HG02884 (cell line): ENCODE results near the gene POMT1.

Experiments used
- ATAC-seq: cut with Tn5 transposase; IDR thresholded peaks from one replicate; pipeline ENCODE4 v1.9.1; 2021; ENCODE audit warnings: mild to moderate bottlenecking, moderate library complexity; ENCODE audit not compliant: unreplicated experiment

Gene POMT1

GRCh38 chr9:131476777-131477345 is 25.9 kb upstream of the POMT1 start:
- ATAC-seq, result no peak

DNA sequence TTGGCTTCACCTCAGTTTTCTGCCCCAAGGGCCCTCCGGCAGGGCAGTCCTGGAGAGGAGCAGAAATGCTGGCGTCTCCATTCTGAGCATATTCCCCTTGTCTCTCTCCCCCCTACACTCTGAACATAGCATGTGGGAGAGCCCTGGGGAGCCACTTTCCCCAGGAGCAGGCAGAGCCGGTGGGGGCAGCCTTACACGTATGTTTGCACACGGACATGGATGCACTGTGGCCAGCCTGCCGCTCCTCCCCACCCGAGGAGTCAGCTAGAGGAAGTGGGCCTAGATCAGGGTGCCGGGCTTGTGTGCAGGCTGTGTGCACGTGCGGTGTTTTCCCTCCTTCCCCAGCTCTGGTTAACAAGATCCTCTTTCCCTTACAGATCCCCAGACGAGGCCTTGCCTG is 25.4 kb upstream of the POMT1 start:
- ATAC-seq, result no peak

- no peak for ATAC-seq
Observed at GRCh38 chr9:131477816-131478419, 24.8 kb upstream of the POMT1 start.

DNA sequence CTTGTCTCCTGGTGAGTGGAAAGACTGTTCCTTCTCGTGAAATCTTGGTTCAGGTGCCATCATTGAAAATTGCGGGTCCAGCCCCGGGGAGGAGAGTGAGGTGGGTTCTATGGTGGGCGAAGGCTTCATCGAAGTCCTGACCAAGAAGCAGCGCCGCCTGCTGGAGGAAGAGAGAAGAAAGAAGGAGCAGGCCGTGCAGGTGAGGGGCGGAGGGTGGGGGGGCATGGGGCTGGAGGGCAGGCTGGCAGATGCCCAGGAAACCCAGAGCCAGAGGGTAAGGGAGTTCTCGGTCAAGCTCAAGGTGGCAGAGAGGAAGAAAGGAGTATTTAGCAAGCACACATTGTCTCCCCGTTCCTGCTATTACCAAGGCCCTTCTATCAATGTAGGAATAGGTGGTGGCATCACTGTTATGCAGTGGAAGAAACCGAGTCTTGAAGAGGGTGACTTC is 24.3 kb upstream of the POMT1 start:
- no peak for ATAC-seq

GRCh38 chr9:131478911-131479310 is 23.8 kb upstream of the POMT1 start:
- no peak for ATAC-seq

DNA sequence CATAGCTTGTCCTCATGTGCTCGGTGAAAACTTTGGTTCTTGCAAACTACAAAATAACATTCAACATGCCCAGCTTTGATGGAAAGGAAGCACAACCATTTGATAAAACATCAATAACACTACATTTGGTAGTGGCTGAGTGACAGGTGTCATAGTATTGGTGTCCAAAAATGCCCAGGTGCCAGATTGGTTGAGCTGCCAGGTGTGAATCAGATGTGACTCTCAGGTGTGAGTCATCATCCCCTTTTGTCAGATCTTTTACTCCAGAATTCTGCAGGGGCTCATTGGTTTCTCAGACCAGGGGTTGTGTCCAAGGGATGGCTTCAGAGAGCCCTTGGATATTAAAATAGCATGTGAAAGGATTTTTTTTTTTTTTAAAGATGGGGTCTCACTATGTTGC is 22.5 kb upstream of the POMT1 start:
- no peak for ATAC-seq

DNA sequence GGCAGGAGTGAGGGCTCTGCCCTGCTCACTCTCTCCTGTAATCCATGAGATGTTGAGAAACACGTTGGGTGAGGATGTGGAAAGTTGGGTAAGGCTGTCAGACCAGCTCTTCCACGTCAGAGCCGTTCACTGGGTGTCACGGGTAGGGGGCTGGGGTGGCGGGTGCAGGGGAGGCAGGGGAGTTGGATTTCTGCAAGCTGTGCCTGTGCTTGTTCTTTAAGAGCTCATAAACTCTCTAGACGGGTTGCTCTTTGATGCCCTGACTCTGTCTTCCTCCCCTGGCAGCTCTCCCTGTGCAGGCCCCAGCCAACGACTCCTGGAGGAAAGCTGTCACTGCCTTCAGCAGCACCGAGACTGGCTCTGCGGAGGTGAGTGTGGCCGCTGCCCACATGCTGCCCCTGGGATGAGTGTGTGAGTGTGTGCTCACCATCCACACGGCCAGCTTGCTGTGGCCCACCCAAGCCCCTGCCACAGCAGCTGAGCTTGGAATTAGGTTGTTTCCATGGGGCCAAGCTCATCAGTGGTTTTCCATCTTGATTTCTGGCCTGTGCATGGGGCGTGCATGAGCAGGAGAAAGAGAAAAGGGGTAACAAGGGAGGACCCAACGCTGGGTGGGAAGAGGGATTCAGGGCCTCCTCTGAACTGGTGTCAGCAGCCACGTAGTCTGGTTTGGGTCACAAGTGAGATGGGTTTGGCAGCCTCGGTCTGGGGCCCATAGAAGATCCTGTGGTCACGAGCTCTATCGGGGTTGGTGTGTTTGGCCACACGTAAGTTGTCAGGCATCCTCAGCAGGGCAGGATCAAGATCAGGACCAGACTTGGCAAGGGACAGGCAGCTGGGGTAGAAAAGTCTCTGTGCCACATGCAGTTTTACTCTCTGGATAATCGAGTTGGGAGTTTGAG is 21.0 kb upstream of the POMT1 start:
- ATAC-seq, result no peak

GRCh38 chr9:131482343-131483006 is 20.2 kb upstream of the POMT1 start:
- no peak for ATAC-seq

GRCh38 chr9:131483319-131484050 is 19.2 kb upstream of the POMT1 start:
- ATAC-seq, result no peak

DNA sequence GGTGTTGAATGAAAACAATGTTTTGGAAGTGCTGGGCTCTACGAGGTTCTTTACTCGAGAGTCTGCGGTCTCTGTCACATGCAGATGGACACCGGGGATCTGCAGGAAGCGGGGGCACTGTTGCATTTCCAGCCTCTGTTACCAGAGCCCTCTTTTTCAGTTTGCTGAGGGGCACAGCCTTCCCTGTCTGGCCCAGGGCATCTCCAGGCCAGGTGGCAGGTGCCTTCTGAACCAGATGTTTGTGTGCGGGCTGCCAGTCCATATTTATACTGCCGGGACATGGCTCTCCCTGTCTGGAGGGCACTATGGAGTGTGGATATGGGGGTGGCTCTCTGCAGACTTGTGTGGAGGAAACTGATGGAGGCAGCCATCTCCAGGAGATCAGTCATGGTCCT is 18.7 kb upstream of the POMT1 start:
- no peak for ATAC-seq

GRCh38 chr9:131484560-131485185 is 18.0 kb upstream of the POMT1 start:
- ATAC-seq, result no peak

DNA sequence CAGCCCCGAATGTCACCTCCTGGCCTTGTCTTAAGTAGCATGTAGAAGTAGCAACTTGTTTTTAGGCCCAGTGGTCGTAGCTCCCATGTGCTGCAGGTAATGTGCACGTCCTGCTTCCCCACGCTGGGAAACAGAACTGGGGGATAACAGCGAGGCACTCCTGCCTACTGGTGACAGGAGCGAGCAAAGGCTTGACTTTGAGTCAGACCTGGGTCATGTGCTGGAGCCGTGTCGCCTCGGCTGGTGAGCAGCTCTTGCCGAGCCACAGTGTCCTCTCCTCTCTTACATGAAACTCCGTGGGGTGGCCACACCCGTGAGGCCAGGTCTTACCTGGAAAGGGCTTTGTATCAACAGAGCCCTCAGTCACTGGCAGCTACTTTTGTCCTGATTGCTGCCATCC is 17.5 kb upstream of the POMT1 start:
- ATAC-seq, result no peak

- no peak for ATAC-seq
Observed at GRCh38 chr9:131485728-131486422, 16.8 kb upstream of the POMT1 start.

DNA sequence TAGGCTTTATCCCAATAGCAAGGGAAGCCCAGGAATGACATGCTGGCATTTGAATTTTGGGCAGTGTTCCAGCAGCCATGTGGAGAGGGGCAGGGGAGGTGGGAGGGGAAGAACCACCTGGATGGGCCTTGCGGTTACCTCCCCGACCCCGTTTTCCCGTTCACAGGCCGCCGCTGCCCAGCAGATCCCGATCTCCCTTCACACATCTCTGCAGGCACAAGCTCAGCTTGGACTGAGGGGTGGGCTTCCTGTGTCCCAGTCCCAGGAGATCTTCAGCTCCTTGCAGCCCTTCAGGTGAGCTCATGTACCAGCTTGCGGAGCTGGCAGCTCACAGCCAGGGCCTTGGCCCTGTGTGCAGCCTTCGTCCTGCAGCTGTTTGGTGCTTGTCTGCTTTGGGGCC is 15.7 kb upstream of the POMT1 start:
- no peak for ATAC-seq

- no peak for ATAC-seq
Observed at GRCh38 chr9:131487621-131488031, 15.1 kb upstream of the POMT1 start.

DNA sequence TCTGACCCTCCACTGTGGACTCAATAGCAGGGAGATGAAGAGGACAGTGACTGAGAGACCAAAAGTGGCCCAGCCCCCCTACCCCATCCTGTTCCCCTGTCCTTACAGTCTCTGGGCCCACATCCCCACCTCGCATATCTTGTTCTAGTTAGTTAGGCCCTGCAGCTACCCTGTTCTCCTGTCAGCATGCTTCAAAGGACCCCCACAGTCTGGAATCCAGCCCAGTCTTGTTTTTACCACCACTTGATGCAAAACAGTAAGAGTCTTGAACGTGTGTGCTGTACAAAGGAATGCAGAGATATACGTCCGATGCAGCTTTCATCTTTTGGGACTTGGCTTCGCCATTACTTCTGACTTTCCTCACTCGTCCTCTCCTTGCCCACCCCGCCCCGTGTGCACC is 12.2 kb upstream of the POMT1 start:
- no peak for ATAC-seq

GRCh38 chr9:131491001-131491710 is 11.6 kb upstream of the POMT1 start:
- no peak for ATAC-seq

- no peak for ATAC-seq
Observed at GRCh38 chr9:131492070-131492469, 10.6 kb upstream of the POMT1 start.

- no peak for ATAC-seq
Observed at GRCh38 chr9:131494296-131494870, 8.3 kb upstream of the POMT1 start.
